ENCODE data around the gene S100P.
"Not testable (repeated sequence)": the region's sequence is repeated elsewhere in the genome, so short reads cannot be mapped to it uniquely, and the experiment has no call there.

S100P gene

GRCh38 chr4:6693231-6694176 lies at the start of gene S100P:
Gene S100P, plus strand, starts transcription at chr4:6693878. Its CDS starts 55 bp downstream, at chr4:6693933.
- Histone ChIP-seq H3K4me3 (replicated peaks; ENCODE audit: low read depth, low read length) (no peak within 1 kb of the TSS), H3K36me3 (ENCODE audit: control insufficient read depth, insufficient read depth, low read length) (no peaks in the 10 kb centered on the region), H3K27me3 (replicated peaks; ENCODE audit: control insufficient read depth, insufficient read depth, low read length) (no peaks in the 10 kb centered on the region)
- no peak for TF ChIP-seq CTCF (IDR thresholded peaks at IDR 0.05; ENCODE audit: insufficient read depth, low read length, poor library complexity, severe bottlenecking)
- DNase-seq (ENCODE audit: extremely low read depth, insufficient read length), result no peak

- H3K4me3 ChIP-seq (replicated peaks; ENCODE audit: low read depth, low read length), result no peak overlapping the region
- no peak for DNase-seq (ENCODE audit: extremely low read depth, insufficient read length)
- peaks cover 10% of the 10 kb centered on the region for H3K36me3 ChIP-seq (ENCODE audit: control insufficient read depth, insufficient read depth, low read length)
- no peak for TF ChIP-seq CTCF (IDR thresholded peaks at IDR 0.05; ENCODE audit: insufficient read depth, low read length, poor library complexity, severe bottlenecking)
- no peaks in the 10 kb centered on the region for H3K27me3 ChIP-seq (replicated peaks; ENCODE audit: control insufficient read depth, insufficient read depth, low read length)
Measured at GRCh38 chr4:6644792-6645530, 48.7 kb upstream of the S100P start.

- no peak for TF ChIP-seq CTCF (IDR thresholded peaks at IDR 0.05; ENCODE audit: insufficient read depth, low read length, poor library complexity, severe bottlenecking)
- no peaks in the 10 kb centered on the region for H3K27me3 ChIP-seq (replicated peaks; ENCODE audit: control insufficient read depth, insufficient read depth, low read length)
- no peak for DNase-seq (ENCODE audit: extremely low read depth, insufficient read length)
- H3K4me3 ChIP-seq (replicated peaks; ENCODE audit: low read depth, low read length), result no peak overlapping the region
- H3K36me3 ChIP-seq (ENCODE audit: control insufficient read depth, insufficient read depth, low read length), result peaks cover 10% of the 10 kb centered on the region
Measured at GRCh38 chr4:6647169-6647568, 46.5 kb upstream of the S100P start.

- no peak for TF ChIP-seq CTCF (IDR thresholded peaks at IDR 0.05; ENCODE audit: insufficient read depth, low read length, poor library complexity, severe bottlenecking)
- peaks cover 8% of the 10 kb centered on the region for H3K36me3 ChIP-seq (ENCODE audit: control insufficient read depth, insufficient read depth, low read length)
- no peak overlapping the region for H3K4me3 ChIP-seq (replicated peaks; ENCODE audit: low read depth, low read length)
- DNase-seq (ENCODE audit: extremely low read depth, insufficient read length), result no peak
- no peaks in the 10 kb centered on the region for H3K27me3 ChIP-seq (replicated peaks; ENCODE audit: control insufficient read depth, insufficient read depth, low read length)
Measured at GRCh38 chr4:6647582-6648230, 46.0 kb upstream of the S100P start.

- Histone ChIP-seq H3K36me3 (ENCODE audit: control insufficient read depth, insufficient read depth, low read length) (no peaks in the 10 kb centered on the region), H3K4me3 (replicated peaks; ENCODE audit: low read depth, low read length) (no peak overlapping the region), H3K27me3 (replicated peaks; ENCODE audit: control insufficient read depth, insufficient read depth, low read length) (no peaks in the 10 kb centered on the region)
- no peak for DNase-seq (ENCODE audit: extremely low read depth, insufficient read length)
- TF ChIP-seq CTCF (IDR thresholded peaks at IDR 0.05; ENCODE audit: insufficient read depth, low read length, poor library complexity, severe bottlenecking), result no peak
Measured at GRCh38 chr4:6649216-6649615, 44.5 kb upstream of the S100P start.

GRCh38 chr4:6654211-6654610 lies 39.5 kb upstream of the S100P start:
- not testable (repeated sequence) for DNase-seq (ENCODE audit: extremely low read depth, insufficient read length); H3K27me3 ChIP-seq (replicated peaks; ENCODE audit: control insufficient read depth, insufficient read depth, low read length); H3K36me3 ChIP-seq (ENCODE audit: control insufficient read depth, insufficient read depth, low read length)

GRCh38 chr4:6655291-6655690 lies 38.4 kb upstream of the S100P start:
- H3K27me3 ChIP-seq (replicated peaks; ENCODE audit: control insufficient read depth, insufficient read depth, low read length); H3K4me3 ChIP-seq (replicated peaks; ENCODE audit: low read depth, low read length); DNase-seq (ENCODE audit: extremely low read depth, insufficient read length); H3K36me3 ChIP-seq (ENCODE audit: control insufficient read depth, insufficient read depth, low read length): not testable (repeated sequence)

More at GRCh38 chr4:6654211-6654610, 39.5 kb upstream of the S100P start:
- H3K4me3 ChIP-seq (replicated peaks; ENCODE audit: low read depth, low read length), result not testable (repeated sequence)
